ENCODE measurements around the gene GPR65. TPM values are rescaled to one million over a fixed set of nuclear protein-coding genes. Genes with fewer than 3 reads are reported as not detected.

GPR65 gene, protein sequence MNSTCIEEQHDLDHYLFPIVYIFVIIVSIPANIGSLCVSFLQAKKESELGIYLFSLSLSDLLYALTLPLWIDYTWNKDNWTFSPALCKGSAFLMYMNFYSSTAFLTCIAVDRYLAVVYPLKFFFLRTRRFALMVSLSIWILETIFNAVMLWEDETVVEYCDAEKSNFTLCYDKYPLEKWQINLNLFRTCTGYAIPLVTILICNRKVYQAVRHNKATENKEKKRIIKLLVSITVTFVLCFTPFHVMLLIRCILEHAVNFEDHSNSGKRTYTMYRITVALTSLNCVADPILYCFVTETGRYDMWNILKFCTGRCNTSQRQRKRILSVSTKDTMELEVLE
- total RNA-seq (10 to 100 TPM; 13.7 to 28.6 (median 16.1) TPM), polyA plus RNA-seq (10 to 100 TPM in 1 of 3 donors, 1 to 10 TPM in 2; 9.4 to 10.7 (median 9.8) TPM)
- long read RNA-seq, donor 1, full-length matches to known transcripts: 12 of 12 reads
- long read RNA-seq, donor 1, partial matches to known transcripts: 0 of 12 reads
- long read RNA-seq, donor 1, other reads (novel, unspliced or antisense): 0 of 12 reads
- long read RNA-seq, donor 2, full-length matches to known transcripts: 2 of 2 reads
- long read RNA-seq, donor 2, partial matches to known transcripts: 0 of 2 reads
- long read RNA-seq, donor 2, other reads (novel, unspliced or antisense): 0 of 2 reads

DNA sequence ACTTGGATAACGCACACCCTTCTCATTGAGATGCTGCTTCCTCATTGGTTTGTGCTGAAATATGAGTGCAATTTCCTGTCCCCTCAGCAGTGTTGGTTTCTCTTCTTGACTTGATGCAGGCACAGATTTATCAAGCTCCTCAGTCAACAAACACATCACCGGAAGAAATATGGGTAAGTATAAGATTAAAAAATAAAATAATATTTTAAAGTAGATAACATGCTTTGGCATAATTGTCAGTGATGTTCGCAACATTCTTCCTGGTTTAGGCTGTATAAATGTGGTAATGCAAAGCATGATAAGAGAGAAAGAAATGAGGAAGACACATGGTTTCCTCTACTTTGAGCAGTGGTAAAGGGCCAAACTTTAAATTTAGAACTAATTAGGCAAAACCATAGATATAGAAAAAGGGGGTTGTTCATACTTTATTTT lies at the start of gene GPR65:
Gene GPR65, plus strand, starts transcription at position 86 of the 432 bp plus-strand sequence. CDS start 5,713 bp downstream, outside the sequence.
- Histone ChIP-seq H3K4me3 (peak within 1 kb of the TSS; percentile 29 to 70 (median 40)), H3K4me1 (peaks cover 9 to 90% (median 53%) of the 10 kb centered on the region in 6 donors), H3K36me3 (no peaks in the 10 kb centered on the region), H3K27ac (peak within 1 kb of the TSS; percentile 84 to 91 (median 89)), H3K27me3 (replicated peaks in 1 of 7) (no peaks in the 10 kb centered on the region), H3K9me3 (no peaks in the 10 kb centered on the region)
- intact Hi-C loops (cut with DNase I; ENCODE audit: low total_unique reads): no loop called here
- no peak for DNase-seq
- 4 to 9% (median 8%) methylated on average over 3 of the region's 3 CpGs for WGBS, 5 donors
- TF ChIP-seq, protein P1, sequence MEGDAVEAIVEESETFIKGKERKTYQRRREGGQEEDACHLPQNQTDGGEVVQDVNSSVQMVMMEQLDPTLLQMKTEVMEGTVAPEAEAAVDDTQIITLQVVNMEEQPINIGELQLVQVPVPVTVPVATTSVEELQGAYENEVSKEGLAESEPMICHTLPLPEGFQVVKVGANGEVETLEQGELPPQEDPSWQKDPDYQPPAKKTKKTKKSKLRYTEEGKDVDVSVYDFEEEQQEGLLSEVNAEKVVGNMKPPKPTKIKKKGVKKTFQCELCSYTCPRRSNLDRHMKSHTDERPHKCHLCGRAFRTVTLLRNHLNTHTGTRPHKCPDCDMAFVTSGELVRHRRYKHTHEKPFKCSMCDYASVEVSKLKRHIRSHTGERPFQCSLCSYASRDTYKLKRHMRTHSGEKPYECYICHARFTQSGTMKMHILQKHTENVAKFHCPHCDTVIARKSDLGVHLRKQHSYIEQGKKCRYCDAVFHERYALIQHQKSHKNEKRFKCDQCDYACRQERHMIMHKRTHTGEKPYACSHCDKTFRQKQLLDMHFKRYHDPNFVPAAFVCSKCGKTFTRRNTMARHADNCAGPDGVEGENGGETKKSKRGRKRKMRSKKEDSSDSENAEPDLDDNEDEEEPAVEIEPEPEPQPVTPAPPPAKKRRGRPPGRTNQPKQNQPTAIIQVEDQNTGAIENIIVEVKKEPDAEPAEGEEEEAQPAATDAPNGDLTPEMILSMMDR (IDR thresholded peaks at IDR 0.05 in 8 of 11, conservative IDR thresholded peaks at IDR 0.05 in 3 of 11): no peak
- TF ChIP-seq POLR2AphosphoS5 (IDR thresholded peaks at IDR 0.05) (peak in 1 of 3 donors; percentile 96), POLR2A (IDR thresholded peaks at IDR 0.05) (peak in 2 of 3 donors; percentile 78 to 93)

DNA sequence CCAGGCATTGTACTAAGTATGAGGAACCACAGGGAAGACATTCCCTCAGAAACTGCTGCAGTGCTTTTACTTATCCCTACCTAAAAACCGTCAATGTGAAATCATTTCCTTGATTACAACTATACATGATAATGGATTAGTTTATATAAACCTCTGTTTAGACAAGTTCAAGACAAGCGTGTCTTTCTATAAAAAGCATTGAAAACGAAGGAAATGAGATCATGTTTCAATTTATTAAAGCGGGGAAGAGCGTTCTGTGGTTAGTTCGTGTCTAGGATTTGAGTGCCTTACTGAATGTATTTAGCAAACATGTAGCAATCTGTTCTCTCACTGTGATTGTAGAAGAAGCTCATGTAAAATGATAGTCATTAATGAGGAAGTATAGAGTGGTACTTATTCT lies 49.4 kb upstream of the GPR65 start:
- 67 to 75% (median 70%) methylated on average over 6 of the region's 6 CpGs for WGBS, 5 donors
- intact Hi-C loops (cut with DNase I; ENCODE audit: low total_unique reads): no loop called here

DNA sequence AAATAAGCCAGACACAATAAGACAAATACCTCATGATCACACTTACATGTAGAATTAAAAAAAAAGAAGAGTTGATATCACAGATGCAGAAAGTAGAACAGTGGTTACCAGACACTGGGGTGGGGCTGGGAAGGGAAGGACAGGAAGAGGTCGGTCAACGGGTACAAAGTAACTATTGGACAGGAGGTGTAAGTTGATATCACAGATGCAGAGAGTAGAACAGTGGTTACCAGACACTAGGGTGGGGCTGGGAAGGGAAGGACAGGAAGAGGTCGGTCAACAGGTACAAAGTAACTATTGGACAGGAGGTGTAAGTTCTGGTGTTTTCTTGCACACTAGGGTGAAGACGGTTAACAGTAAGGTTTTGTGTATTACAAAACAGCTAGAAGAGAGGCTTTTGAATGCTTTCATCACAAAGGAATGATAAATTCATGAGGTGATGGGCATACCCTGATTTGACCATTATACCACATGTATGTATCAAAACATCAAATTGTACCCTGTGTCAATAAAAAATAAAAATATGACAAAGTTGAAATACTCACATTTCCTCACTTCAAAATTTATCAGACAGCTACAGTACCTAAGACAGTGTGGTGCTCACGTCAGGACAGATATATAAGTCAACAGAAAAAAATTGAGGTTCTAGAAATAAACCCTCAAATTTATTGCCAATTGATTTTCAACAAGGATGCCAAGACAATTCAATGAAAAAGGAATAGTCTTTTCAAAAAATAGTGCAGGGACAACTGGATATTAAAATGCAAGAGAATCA lies 44.7 kb upstream of the GPR65 start:
- Histone ChIP-seq H3K4me3 (no peak overlapping the region), H3K4me1 (no peaks in the 10 kb centered on the region), H3K9me3 (no peaks in the 10 kb centered on the region), H3K27ac (peak overlapping the region in 3 of 8 donors; percentile 20 to 40 (median 27)), H3K36me3 (peaks cover 0 to 96% (median 15%) of the 10 kb centered on the region in 6 donors), H3K27me3 (replicated peaks in 1 of 7) (no peaks in the 10 kb centered on the region)
- whole genome bisulfite sequencing, 5 donors: 85 to 92% (median 87%) methylated on average over 5 of the region's 5 CpGs
- DNase-seq: no peak
- intact Hi-C loops (cut with DNase I; ENCODE audit: low total_unique reads): no loop called here
- TF ChIP-seq, protein P1 (IDR thresholded peaks at IDR 0.05 in 8 of 11, conservative IDR thresholded peaks at IDR 0.05 in 3 of 11): no peak

More for the DNA sequence above, 49.4 kb upstream of the GPR65 start:
- DNase-seq: no peak
- TF ChIP-seq POLR2A (IDR thresholded peaks at IDR 0.05): no peak
- TF ChIP-seq, protein P1 (IDR thresholded peaks at IDR 0.05 in 8 of 11, conservative IDR thresholded peaks at IDR 0.05 in 3 of 11): no peak
- TF ChIP-seq POLR2AphosphoS5 (IDR thresholded peaks at IDR 0.05): no peak
- peaks cover 0 to 34% (median 15%) of the 10 kb centered on the region in 6 donors for H3K4me1 ChIP-seq
- no peak overlapping the region for H3K27ac ChIP-seq
- no peak overlapping the region for H3K4me3 ChIP-seq
- H3K27me3 ChIP-seq (replicated peaks in 1 of 7): no peaks in the 10 kb centered on the region
- peaks cover 0 to 63% (median 5%) of the 10 kb centered on the region in 6 donors for H3K36me3 ChIP-seq
- no peaks in the 10 kb centered on the region for H3K9me3 ChIP-seq

Data from spleen (tissue), 13 donors.